ENCODE measurements around the gene EIF2D. TPM values are rescaled to one million over a fixed set of nuclear protein-coding genes. Genes with fewer than 3 reads are reported as not detected.
A peak's percentile ranks its signal among the peaks of the same experiment; 100 is the strongest.

EIF2D gene
- total RNA-seq, 4 donors from 2014 or later, result 38.4 to 55.8 (median 50.4) TPM

- TF ChIP-seq CTCF (IDR thresholded peaks at IDR 0.05), result no peak
- ATAC-seq (ENCODE audit: low FRiP score) (no peak), DNase-seq (ENCODE audit: low spot score) (peak; percentile 8)
Measured at GRCh38 chr1:206588492-206588891, 23.8 kb downstream of the EIF2D start.

GRCh38 chr1:206587904-206588303 lies 24.4 kb downstream of the EIF2D start:
- no peak for TF ChIP-seq CTCF (IDR thresholded peaks at IDR 0.05)
- DNase-seq (ENCODE audit: low spot score) (peak; percentile 4), ATAC-seq (ENCODE audit: low FRiP score) (no peak)

GRCh38 chr1:206586501-206587445 lies 25.5 kb downstream of the EIF2D start:
- no peak for ATAC-seq (ENCODE audit: low FRiP score)
- no peak for TF ChIP-seq CTCF (IDR thresholded peaks at IDR 0.05)
- DNase-seq (ENCODE audit: low spot score), result no peak

GRCh38 chr1:206584683-206585082 lies 27.6 kb downstream of the EIF2D start:
- DNase-seq (ENCODE audit: low spot score) (no peak), ATAC-seq (ENCODE audit: low FRiP score) (no peak)
- no peak for TF ChIP-seq CTCF (IDR thresholded peaks at IDR 0.05)

- ATAC-seq (ENCODE audit: low FRiP score) (no peak), DNase-seq (ENCODE audit: low spot score) (peak; percentile 83)
- peak in 2 of 3 donors; percentile 37 to 77 for TF ChIP-seq CTCF (IDR thresholded peaks at IDR 0.05)
Measured at GRCh38 chr1:206583707-206584648, 28.3 kb downstream of the EIF2D start.

- TF ChIP-seq CTCF (IDR thresholded peaks at IDR 0.05), result no peak
- no peak for ATAC-seq (ENCODE audit: low FRiP score)
- DNase-seq (ENCODE audit: low spot score), result no peak
Measured at GRCh38 chr1:206582971-206583706, 29.1 kb downstream of the EIF2D start.

Data from omental fat pad (tissue), 4 donors.